A549 treated with AZD2906 at 1 μM for 4 hours (cell line): ENCODE measurements around the gene SAP130. TPM values are rescaled to one million over a fixed set of nuclear protein-coding genes. Genes with fewer than 3 reads are reported as not detected.

Experiments
- total RNA-seq: library from RNA; stranded (reverse); fragments of 200-300 nt; extraction: Qiagen RNA extraction; gene quantifications from 5 replicates; pipeline ENCODE4 v1.2.3, GENCODE V29; 2022

The SAP130 gene
- 10.8 to 12.3 TPM (median 12.1 TPM) in 5 replicates for total RNA-seq

DNA sequence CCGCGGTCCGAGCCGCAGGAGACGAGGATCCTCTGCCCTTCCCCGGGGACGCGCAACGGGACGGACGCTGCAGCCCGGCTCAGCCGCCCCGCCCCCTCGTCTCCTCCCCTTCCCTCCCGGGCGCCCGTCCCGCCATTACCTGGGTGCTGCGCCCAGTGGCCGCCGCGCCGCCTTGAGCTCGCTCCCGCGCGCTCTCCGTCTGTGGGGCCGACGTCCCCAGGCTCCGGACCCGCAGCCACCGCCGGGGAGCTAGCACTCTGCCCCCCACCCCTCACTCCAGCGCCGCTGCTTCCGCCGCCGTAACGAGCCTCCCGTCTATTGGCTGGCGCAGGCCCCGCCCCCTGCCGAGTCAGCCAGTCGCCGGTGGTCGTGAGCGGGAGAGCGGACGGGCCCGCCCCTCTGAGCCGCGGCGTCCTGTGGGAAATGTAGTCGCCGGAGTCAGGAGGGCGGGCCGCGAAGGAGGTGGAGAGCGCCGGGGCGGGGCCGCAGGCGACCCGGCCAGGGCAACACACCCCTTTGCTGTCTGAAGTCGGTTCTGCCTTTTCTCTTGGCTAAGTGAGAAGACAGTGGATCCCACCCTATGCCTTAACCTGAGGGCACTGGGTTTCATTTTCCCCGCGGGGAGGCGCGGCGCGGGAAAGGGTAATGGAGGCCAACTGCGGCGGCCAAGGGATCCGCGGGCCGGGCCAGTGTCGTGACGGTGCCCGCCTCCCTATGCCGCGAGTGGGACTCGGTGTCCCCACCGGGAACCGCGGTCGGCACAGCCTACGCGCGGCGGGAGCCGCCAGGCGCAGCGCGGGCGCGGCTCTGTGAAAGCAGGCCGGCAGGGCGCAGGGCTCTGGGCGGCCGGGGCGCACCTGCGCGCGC, at the start of gene SAP130:
Gene SAP130 (minus strand): TSS at position 259 of the 867 bp plus-strand sequence. CDS start 1,767 bp downstream, outside the sequence.

Other genes with a start within 250 kb of the SAP130 start
- 18.2 to 22.8 TPM (median 22.3 TPM) in 5 replicates for gene WDR33, start 216.9 kb downstream of the SAP130 start, total RNA-seq
- gene POLR2D, start 169.9 kb downstream of the SAP130 start, total RNA-seq: 46.5 to 56.6 TPM (median 50.8 TPM) in 5 replicates
- 15.6 to 17.4 TPM (median 16.6 TPM) in 5 replicates for gene AMMECR1L, start 142.1 kb downstream of the SAP130 start, total RNA-seq
- gene UGGT1, start 63.1 kb upstream of the SAP130 start, total RNA-seq: 16.4 to 22.1 TPM (median 18.1 TPM) in 5 replicates